SK-N-SH treated with all-trans-retinoic acid at 6 μM for 48 hours (cell line): Measurements from ENCODE around the gene ATF6B.

Experiments used
- ARNTL ChIP-seq: fragments of 450-650 bp; formaldehyde crosslinking; IDR thresholded peaks from 2 replicates; pipeline ENCODE4 v1.5.0; 2020; ENCODE audit warnings: low read depth, mild to moderate bottlenecking, moderate library complexity, borderline replicate concordance
- BACH2 ChIP-seq: fragments of 250-450 bp; sonication (Bioruptor Pico); IDR thresholded peaks from 2 replicates; pipeline ENCODE4 v1.9.0; 2021; ENCODE audit warnings: mild to moderate bottlenecking, borderline replicate concordance
- CSDC2 ChIP-seq: fragments of 250-450 bp; sonication (Bioruptor Pico); IDR thresholded peaks from 2 replicates; pipeline ENCODE4 v1.5.0; 2020; ENCODE audit warnings: mild to moderate bottlenecking, moderate library complexity
- ESRRG ChIP-seq: fragments of 250-450 bp; sonication (Bioruptor Pico); IDR thresholded peaks from 2 replicates; pipeline ENCODE4 v1.6.1; 2021; ENCODE audit warnings: mild to moderate bottlenecking
- OSR1 ChIP-seq: fragments of 250-450 bp; sonication (Bioruptor Pico); IDR thresholded peaks from 2 replicates; pipeline ENCODE4 v1.8.0; 2022; ENCODE audit warnings: moderate library complexity, mild to moderate bottlenecking, inconsistent platforms
- PATZ1 ChIP-seq: fragments of 250-450 bp; sonication (Bioruptor Pico); IDR thresholded peaks from 2 replicates; pipeline ENCODE4 v1.8.0; 2020; ENCODE audit warnings: mild to moderate bottlenecking, moderate library complexity, borderline replicate concordance
- ZC3H10 ChIP-seq: fragments of 250-450 bp; sonication (Bioruptor Pico); IDR thresholded peaks from 2 replicates; pipeline ENCODE4 v1.5.1; 2021; ENCODE audit warnings: mild to moderate bottlenecking, moderate library complexity
- ZFP3 ChIP-seq: fragments of 250-450 bp; sonication (Bioruptor Pico); IDR thresholded peaks from 2 replicates; pipeline ENCODE4 v1.5.0; 2020; ENCODE audit warnings: mild to moderate bottlenecking, moderate library complexity
- ZFP30 ChIP-seq: fragments of 450-650 bp; formaldehyde crosslinking; IDR thresholded peaks from 2 replicates; pipeline ENCODE4 v1.5.0; 2022; ENCODE audit warnings: mild to moderate bottlenecking, moderate library complexity
- ZNF70 ChIP-seq: fragments of 450-650 bp; formaldehyde crosslinking; IDR thresholded peaks from 2 replicates; pipeline ENCODE4 v1.5.0; 2020; ENCODE audit warnings: mild to moderate bottlenecking, moderate library complexity
- ZNF8 ChIP-seq: fragments of 450-650 bp; formaldehyde crosslinking; IDR thresholded peaks from 2 replicates; pipeline ENCODE4 v1.5.0; 2020; ENCODE audit warnings: mild to moderate bottlenecking, moderate library complexity
- TF ChIP-seq, protein P1 (sequence below): fragments of 250-450 bp; sonication (Bioruptor Pico); IDR thresholded peaks from 2 replicates; pipeline ENCODE4 v1.5.1; 2021; ENCODE audit warnings: mild to moderate bottlenecking, moderate library complexity
- TF ChIP-seq, protein P2 (sequence below): fragments of 250-450 bp; sonication (Bioruptor Pico); IDR thresholded peaks from 2 replicates; pipeline ENCODE4 v1.5.0; 2020; ENCODE audit warnings: mild to moderate bottlenecking, moderate library complexity

DNA sequence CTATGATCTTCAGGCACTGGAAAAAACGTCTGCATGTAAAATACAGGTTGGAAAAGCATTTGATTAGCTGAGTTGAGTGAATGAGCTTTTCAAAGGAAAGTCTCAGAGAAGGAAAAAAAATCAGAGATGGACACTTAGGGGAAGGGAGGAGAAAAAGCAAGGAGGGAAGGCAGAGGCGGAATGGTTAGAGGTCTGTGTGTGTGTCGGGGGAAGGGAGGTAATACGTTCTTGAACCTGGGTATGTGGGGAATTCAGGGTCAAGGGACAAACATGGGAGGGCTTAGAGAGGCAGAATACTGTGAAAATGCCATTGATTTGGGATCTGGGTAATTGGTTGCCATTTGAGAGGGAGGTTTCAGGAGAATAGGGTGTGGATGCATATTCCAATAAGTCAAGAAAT, 18.6 kb upstream of the ATF6B start:
- TF ChIP-seq, protein P1, sequence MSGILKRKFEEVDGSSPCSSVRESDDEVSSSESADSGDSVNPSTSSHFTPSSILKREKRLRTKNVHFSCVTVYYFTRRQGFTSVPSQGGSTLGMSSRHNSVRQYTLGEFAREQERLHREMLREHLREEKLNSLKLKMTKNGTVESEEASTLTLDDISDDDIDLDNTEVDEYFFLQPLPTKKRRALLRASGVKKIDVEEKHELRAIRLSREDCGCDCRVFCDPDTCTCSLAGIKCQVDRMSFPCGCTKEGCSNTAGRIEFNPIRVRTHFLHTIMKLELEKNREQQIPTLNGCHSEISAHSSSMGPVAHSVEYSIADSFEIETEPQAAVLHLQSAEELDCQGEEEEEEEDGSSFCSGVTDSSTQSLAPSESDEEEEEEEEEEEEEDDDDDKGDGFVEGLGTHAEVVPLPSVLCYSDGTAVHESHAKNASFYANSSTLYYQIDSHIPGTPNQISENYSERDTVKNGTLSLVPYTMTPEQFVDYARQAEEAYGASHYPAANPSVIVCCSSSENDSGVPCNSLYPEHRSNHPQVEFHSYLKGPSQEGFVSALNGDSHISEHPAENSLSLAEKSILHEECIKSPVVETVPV (CRISPR knock-in tag): no peak
- no peak for TF ChIP-seq PATZ1
- TF ChIP-seq CSDC2 (CRISPR knock-in tag): no peak
- TF ChIP-seq, protein P2, sequence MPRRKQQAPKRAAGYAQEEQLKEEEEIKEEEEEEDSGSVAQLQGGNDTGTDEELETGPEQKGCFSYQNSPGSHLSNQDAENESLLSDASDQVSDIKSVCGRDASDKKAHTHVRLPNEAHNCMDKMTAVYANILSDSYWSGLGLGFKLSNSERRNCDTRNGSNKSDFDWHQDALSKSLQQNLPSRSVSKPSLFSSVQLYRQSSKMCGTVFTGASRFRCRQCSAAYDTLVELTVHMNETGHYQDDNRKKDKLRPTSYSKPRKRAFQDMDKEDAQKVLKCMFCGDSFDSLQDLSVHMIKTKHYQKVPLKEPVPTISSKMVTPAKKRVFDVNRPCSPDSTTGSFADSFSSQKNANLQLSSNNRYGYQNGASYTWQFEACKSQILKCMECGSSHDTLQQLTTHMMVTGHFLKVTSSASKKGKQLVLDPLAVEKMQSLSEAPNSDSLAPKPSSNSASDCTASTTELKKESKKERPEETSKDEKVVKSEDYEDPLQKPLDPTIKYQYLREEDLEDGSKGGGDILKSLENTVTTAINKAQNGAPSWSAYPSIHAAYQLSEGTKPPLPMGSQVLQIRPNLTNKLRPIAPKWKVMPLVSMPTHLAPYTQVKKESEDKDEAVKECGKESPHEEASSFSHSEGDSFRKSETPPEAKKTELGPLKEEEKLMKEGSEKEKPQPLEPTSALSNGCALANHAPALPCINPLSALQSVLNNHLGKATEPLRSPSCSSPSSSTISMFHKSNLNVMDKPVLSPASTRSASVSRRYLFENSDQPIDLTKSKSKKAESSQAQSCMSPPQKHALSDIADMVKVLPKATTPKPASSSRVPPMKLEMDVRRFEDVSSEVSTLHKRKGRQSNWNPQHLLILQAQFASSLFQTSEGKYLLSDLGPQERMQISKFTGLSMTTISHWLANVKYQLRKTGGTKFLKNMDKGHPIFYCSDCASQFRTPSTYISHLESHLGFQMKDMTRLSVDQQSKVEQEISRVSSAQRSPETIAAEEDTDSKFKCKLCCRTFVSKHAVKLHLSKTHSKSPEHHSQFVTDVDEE (CRISPR knock-in tag): no peak
- no peak for TF ChIP-seq OSR1 (CRISPR knock-in tag)
- no peak for TF ChIP-seq ZFP30 (CRISPR knock-in tag)
- TF ChIP-seq ZNF8 (CRISPR knock-in tag): no peak
- no peak for TF ChIP-seq ZNF70
- no peak for TF ChIP-seq ZFP3 (CRISPR knock-in tag)
- no peak for TF ChIP-seq ESRRG (CRISPR knock-in tag)
- TF ChIP-seq BACH2 (CRISPR knock-in tag): no peak
- TF ChIP-seq ARNTL: no peak
- no peak for TF ChIP-seq ZC3H10 (CRISPR knock-in tag)
